ENCODE data around the gene SERGEF. TPM values are rescaled to one million over a fixed set of nuclear protein-coding genes. Genes with fewer than 3 reads are reported as not detected.

SERGEF gene
- total RNA-seq, 1 experiment from 2014 or later = 31.4 TPM

- H4K8ac ChIP-seq (replicated peaks; ENCODE audit: insufficient read length, low read depth, low read length) = no peak overlapping the region
- H3K4me1 Mint-ChIP-seq = peaks cover 12 to 15% of the 10 kb centered on the region in 2 experiments
- no peak overlapping the region for H4K5ac ChIP-seq (ENCODE audit: insufficient read length, low read depth, low read length)
- H2AFZ ChIP-seq (ENCODE audit: low read length) = no peak overlapping the region
- H3K79me2 ChIP-seq (ENCODE audit: insufficient read depth, low read length) = no peaks in the 10 kb centered on the region
- H3K23me2 ChIP-seq (ENCODE audit: insufficient read length, low read depth, low read length, poor library complexity, severe bottlenecking) = no peaks in the 10 kb centered on the region
- no peak overlapping the region for H3T11ph ChIP-seq (ENCODE audit: low read length)
- H3K9me3 Mint-ChIP-seq = no peaks in the 10 kb centered on the region
- H4K91ac ChIP-seq (ENCODE audit: insufficient read length, low read depth, low read length) = no peak overlapping the region
- no peak overlapping the region for H2BK120ac ChIP-seq (ENCODE audit: low read depth, low read length, poor library complexity, severe bottlenecking)
- H2BK12ac ChIP-seq (ENCODE audit: insufficient read length, low read depth, low read length) = no peak overlapping the region
- H3K27me3 Mint-ChIP-seq (ENCODE audit: low read depth) = no peaks in the 10 kb centered on the region; the same call in 1 of the 2 replicates
- H4K20me1 ChIP-seq (ENCODE audit: control insufficient read depth, insufficient read depth, insufficient read length) = no peaks in the 10 kb centered on the region
- no peak overlapping the region for H3K27ac ChIP-seq (ENCODE audit: insufficient read length, low read depth, low read length)
- no peak overlapping the region for H3K18ac ChIP-seq (ENCODE audit: insufficient read length, low read depth, low read length)
- no CpG with 5 or more reads among the region's 5 CpGs for WGBS (ENCODE audit: extremely low coverage, insufficient read length, low lambda C conversion rate)
- no peak overlapping the region for H3K9ac ChIP-seq (ENCODE audit: extremely low read depth, insufficient read length, low read length)
- no peak overlapping the region for H3K4me2 ChIP-seq (ENCODE audit: insufficient read depth, insufficient read length, low read length)
- no peak for DNase-seq
- H3K14ac ChIP-seq (ENCODE audit: insufficient read depth, low read length) = no peak overlapping the region
- no peak overlapping the region for H2BK15ac ChIP-seq (ENCODE audit: low read depth, low read length)
- H3K9me3 ChIP-seq (ENCODE audit: control insufficient read depth, low read depth, low read length) = no peaks in the 10 kb centered on the region
- H3K27me3 ChIP-seq (ENCODE audit: insufficient read depth, low read length) = no peaks in the 10 kb centered on the region
- no peaks in the 10 kb centered on the region; the same call in 1 of the 2 replicates for H3K4me1 ChIP-seq (ENCODE audit: insufficient read depth, low read length)
- no peak overlapping the region for H3K4me3 Mint-ChIP-seq
- H3K27ac Mint-ChIP-seq = no peak overlapping the region
- H3K36me3 Mint-ChIP-seq (ENCODE audit: insufficient read depth in 1 of 3, low read depth in 3 of 3) = no peaks in the 10 kb centered on the region
- no peak overlapping the region for H3K56ac ChIP-seq (ENCODE audit: insufficient read length, low read depth, low read length)
- H2BK5ac ChIP-seq (ENCODE audit: insufficient read length, low read length) = no peak overlapping the region
- no peak overlapping the region for H2AK5ac ChIP-seq (ENCODE audit: insufficient read length, low read length)
- H3K4ac ChIP-seq (ENCODE audit: low read depth, low read length) = no peak overlapping the region
- H3K23ac ChIP-seq (ENCODE audit: insufficient read length, low read depth, low read length) = no peak overlapping the region
- H2BK20ac ChIP-seq (ENCODE audit: low read depth, low read length, poor library complexity, severe bottlenecking) = no peak overlapping the region
- TF ChIP-seq CTCF (conservative IDR thresholded peaks at IDR 0.05) = no peak
- H3K79me1 ChIP-seq (ENCODE audit: insufficient read depth, low read depth, low read length, poor library complexity, severe bottlenecking) = no peaks in the 10 kb centered on the region
Measured at GRCh38 chr11:17822401-17822781, 190.5 kb downstream of the SERGEF start.
